ENCODE measurements around the gene LIPI.

- TF ChIP-seq CTCF (conservative IDR thresholded peaks at IDR 0.05; ENCODE audit: low read depth, low read length) (no peak), EZH2 (IDR thresholded peaks at IDR 0.05; ENCODE audit: low read length, unreplicated experiment) (no peak)
Measured at GRCh38 chr21:14260174-14260764, 49.5 kb upstream of the LIPI start.
